ENCODE results near the gene VGLL4. TPM values are rescaled to one million over a fixed set of nuclear protein-coding genes. Genes with fewer than 3 reads are reported as not detected.

VGLL4 gene
- total RNA-seq, 4 donors from 2014 or later, result 59.5 to 117 (median 80.9) TPM

GRCh38 chr3:11544412-11545181 is 99.1 kb downstream of the VGLL4 start:
- TF ChIP-seq CTCF (IDR thresholded peaks at IDR 0.05), result no peak
- TF ChIP-seq POLR2A (IDR thresholded peaks at IDR 0.05), result no peak
- 64 to 65% methylated on average over 17 of the region's 17 CpGs for WGBS, 2 donors
- intact Hi-C loops (cut with DNase I; ENCODE audit: low total_unique reads), result no loop called here
- DNase-seq (ENCODE audit: low spot score in 2 of 2), result no peak
- H3K4me3 ChIP-seq (ENCODE audit: low read depth, poor library complexity, severe bottlenecking), result no peak overlapping the region

DNA sequence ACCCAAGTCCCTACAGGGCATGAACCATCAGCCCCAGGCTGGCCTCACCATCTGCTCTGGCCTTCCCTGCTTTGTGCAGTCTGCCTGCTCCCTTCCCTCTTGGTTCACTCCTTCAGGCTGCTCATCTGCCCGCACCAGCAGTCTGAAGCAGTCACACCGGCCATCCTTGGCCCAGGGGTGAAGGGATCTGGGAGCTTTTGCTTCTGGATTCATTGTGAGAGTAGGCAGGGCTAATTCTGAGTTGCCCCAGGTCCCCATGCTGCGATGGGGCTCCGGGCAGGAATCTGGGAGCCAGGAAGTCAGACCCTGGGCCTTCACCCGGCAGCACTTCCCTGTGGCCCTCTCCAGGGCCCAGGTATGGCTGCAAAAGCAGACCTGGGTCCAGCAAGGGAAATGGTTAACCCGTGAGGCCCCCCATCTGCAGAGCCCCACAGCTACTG is 99.7 kb downstream of the VGLL4 start:
- H3K4me3 ChIP-seq (ENCODE audit: low read depth, poor library complexity, severe bottlenecking), result no peak overlapping the region
- TF ChIP-seq CTCF (IDR thresholded peaks at IDR 0.05) (no peak), POLR2A (IDR thresholded peaks at IDR 0.05) (no peak)
- intact Hi-C loops (cut with DNase I; ENCODE audit: low total_unique reads), result no loop called here
- no peak for DNase-seq (ENCODE audit: low spot score in 2 of 2)
- 81 to 91% methylated on average over 4 to 6 of the region's 6 CpGs for WGBS, 2 donors

GRCh38 chr3:11543141-11543947 is 100.4 kb downstream of the VGLL4 start:
- WGBS, 2 donors, result 89 to 93% methylated on average over 19 of the region's 19 CpGs
- H3K4me3 ChIP-seq (ENCODE audit: low read depth, poor library complexity, severe bottlenecking), result no peak overlapping the region
- intact Hi-C loops (cut with DNase I; ENCODE audit: low total_unique reads), result no loop called here
- DNase-seq (ENCODE audit: low spot score in 2 of 2), result peak in 1 of 2 donors; percentile 79
- TF ChIP-seq CTCF (IDR thresholded peaks at IDR 0.05) (no peak), POLR2A (IDR thresholded peaks at IDR 0.05) (no peak)

DNA sequence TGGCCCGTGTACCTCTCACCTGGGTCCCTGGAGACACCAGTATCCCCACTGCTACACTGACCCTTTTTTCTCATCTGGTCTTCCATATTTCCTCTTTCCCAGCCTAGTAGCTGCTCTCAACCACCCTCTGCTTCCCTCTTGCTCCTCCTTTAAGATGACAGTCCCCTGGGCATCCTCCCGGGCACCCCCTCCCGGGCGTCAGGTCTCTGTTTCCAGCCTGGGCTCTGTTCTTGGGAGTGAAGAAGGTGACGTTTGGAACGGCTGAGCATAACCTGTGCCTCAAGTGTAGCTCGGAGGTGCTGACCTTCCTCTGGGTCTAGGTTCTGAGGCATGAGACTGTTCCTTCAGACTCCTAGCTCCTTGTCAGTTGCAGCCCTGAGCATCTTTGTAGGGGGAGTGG is 101.2 kb downstream of the VGLL4 start:
- intact Hi-C loops (cut with DNase I; ENCODE audit: low total_unique reads), result no loop called here
- no peak for DNase-seq (ENCODE audit: low spot score in 2 of 2)
- 88 to 92% methylated on average over 7 of the region's 7 CpGs for whole genome bisulfite sequencing, 2 donors
- no peak overlapping the region for H3K4me3 ChIP-seq (ENCODE audit: low read depth, poor library complexity, severe bottlenecking)
- TF ChIP-seq CTCF (IDR thresholded peaks at IDR 0.05), result no peak
- no peak for TF ChIP-seq POLR2A (IDR thresholded peaks at IDR 0.05)

GRCh38 chr3:11541321-11542303 is 102.1 kb downstream of the VGLL4 start:
- no peak overlapping the region for H3K4me3 ChIP-seq (ENCODE audit: low read depth, poor library complexity, severe bottlenecking)
- WGBS, 2 donors, result 82 to 89% methylated on average over 16 of the region's 16 CpGs
- intact Hi-C loops (cut with DNase I; ENCODE audit: low total_unique reads), result no loop called here
- no peak for TF ChIP-seq CTCF (IDR thresholded peaks at IDR 0.05)
- TF ChIP-seq POLR2A (IDR thresholded peaks at IDR 0.05), result no peak
- no peak for DNase-seq (ENCODE audit: low spot score in 2 of 2)

Measured in lower leg skin (tissue), 4 donors.